K562 (cell line): ENCODE results near the gene STIM1. TPM values are rescaled to one million over a fixed set of nuclear protein-coding genes. Genes with fewer than 3 reads are reported as not detected.
A peak's percentile ranks its signal among the peaks of the same experiment; 100 is the strongest.

Experiments used
- HDAC1 ChIP-seq, 2 experiments: fragments of 450-650 bp; IDR thresholded peaks; 2 replicates each; pipeline ENCODE4 v1.6.1; 2016 to 2017; ENCODE audit warnings: inconsistent platforms in 1 of 2, mild to moderate bottlenecking in 1 of 2, moderate library complexity in 1 of 2
- HOXB6 ChIP-seq: fragments of 250-450 bp; sonication (Bioruptor Pico); IDR thresholded peaks from 2 replicates; pipeline ENCODE4 v1.5.1; 2022; ENCODE audit warnings: mild to moderate bottlenecking, borderline replicate concordance
- NBN ChIP-seq: fragments of 450-650 bp; IDR thresholded peaks from 2 replicates; pipeline ENCODE4 v1.6.1; 2016; ENCODE audit warnings: low read depth, mild to moderate bottlenecking
- PPARD ChIP-seq: fragments of 250-450 bp; sonication (Bioruptor Pico); IDR thresholded peaks from 2 replicates; pipeline ENCODE4 v1.8.0; 2022; ENCODE audit warnings: inconsistent platforms, mild to moderate bottlenecking, moderate library complexity
- REST ChIP-seq, 2 experiments: fragments of 450-650 bp; formaldehyde crosslinking in 1 of 2; IDR thresholded peaks; 2 replicates each; pipeline versions ENCODE4 v1.4.0 to v1.6.1; 2014 to 2020; ENCODE audit warnings: mild to moderate bottlenecking in 2 of 2, borderline replicate concordance in 1 of 2, low read depth in 1 of 2
- SRF ChIP-seq, 2 experiments: fragments of 250-450, 450-650 bp in 1 of 2; sonication (Bioruptor Pico) in 1 of 2; sonication (generic) in 1 of 2; formaldehyde crosslinking; IDR thresholded peaks; 2 replicates each; pipeline versions ENCODE4 v1.5.0 to v1.5.1; 2020 to 2022; ENCODE audit warnings: mild to moderate bottlenecking in 1 of 2, missing genetic modification reagents in 1 of 2
- TEAD4 ChIP-seq, 2 experiments: sonication (generic) in 1 of 2; formaldehyde crosslinking in 1 of 2; IDR thresholded peaks; 2 replicates each; pipeline versions ENCODE4 v1.6.1 to v1.8.0; 2012 to 2022; ENCODE audit warnings: borderline replicate concordance in 1 of 2, inconsistent platforms in 1 of 2, low read length in 1 of 2, mild to moderate bottlenecking in 1 of 2, missing genetic modification reagents in 1 of 2
- THRA ChIP-seq: fragments of 450-650 bp; IDR thresholded peaks from 2 replicates; pipeline ENCODE4 v1.6.1; 2017; ENCODE audit warnings: mild to moderate bottlenecking, moderate library complexity
- ZNF280A ChIP-seq: fragments of 450-650 bp; IDR thresholded peaks from 2 replicates; pipeline ENCODE4 v1.6.1; 2018; ENCODE audit warnings: mild to moderate bottlenecking, low read depth; ENCODE audit not compliant: partially characterized antibody
- polyA plus RNA-seq, 8 experiments: library from polyadenylated mRNA; depleted of rRNA in 4 of 8; stranded (reverse) in 5 of 8; unstranded in 3 of 8; fragments of >200 nt; fragmentation: Nextera tagmentation in 2 of 8; fragmentation: Illumina TruSeq in 1 of 8; extraction: Ambion mirVana in 2 of 8; extraction: Trizol in 1 of 8; gene quantifications; 2 replicates each; pipeline versions ENCODE4 v1.2.1 to v1.2.3, GENCODE V29; 2011 to 2014; ENCODE audit warnings: inconsistent platforms in 1 of 8, missing spikeins in 1 of 8
- total RNA-seq, 7 experiments: library from RNA; depleted of rRNA in 6 of 7; stranded (reverse); fragments of >200 nt in 6 of 7; fragmentation: Illumina TruSeq in 2 of 7; extraction: Trizol in 2 of 7; gene quantifications; 2 replicates each; pipeline versions ENCODE4 v1.2.1 to v1.2.3, GENCODE V29; 2011 to 2021; ENCODE audit warnings: low replicate concordance in 1 of 7
- TF ChIP-seq, protein P1 (sequence below): fragments of 450-650 bp; IDR thresholded peaks from 2 replicates; pipeline ENCODE4 v1.6.1; 2016; ENCODE audit warnings: antibody characterized with exemption
- TF ChIP-seq, protein P2 (sequence below): sonication (generic); formaldehyde crosslinking; IDR thresholded peaks from 2 replicates; pipeline ENCODE4 v1.8.0; 2022; ENCODE audit warnings: mild to moderate bottlenecking, missing genetic modification reagents

The STIM1 gene
- total and polyA plus RNA-seq, 9 of the 15 experiments (the other 6 are each of a cell fraction or from before 2014, with no cell fraction given), result 7.7 to 50.5 (median 22.5) TPM

- no peak for TF ChIP-seq REST (IDR thresholded peaks at IDR 0.05; ENCODE audit: borderline replicate concordance)
- no peak for TF ChIP-seq REST (CRISPR knock-in tag; IDR thresholded peaks at IDR 0.05; ENCODE audit: low read depth)
- TF ChIP-seq, protein P1, sequence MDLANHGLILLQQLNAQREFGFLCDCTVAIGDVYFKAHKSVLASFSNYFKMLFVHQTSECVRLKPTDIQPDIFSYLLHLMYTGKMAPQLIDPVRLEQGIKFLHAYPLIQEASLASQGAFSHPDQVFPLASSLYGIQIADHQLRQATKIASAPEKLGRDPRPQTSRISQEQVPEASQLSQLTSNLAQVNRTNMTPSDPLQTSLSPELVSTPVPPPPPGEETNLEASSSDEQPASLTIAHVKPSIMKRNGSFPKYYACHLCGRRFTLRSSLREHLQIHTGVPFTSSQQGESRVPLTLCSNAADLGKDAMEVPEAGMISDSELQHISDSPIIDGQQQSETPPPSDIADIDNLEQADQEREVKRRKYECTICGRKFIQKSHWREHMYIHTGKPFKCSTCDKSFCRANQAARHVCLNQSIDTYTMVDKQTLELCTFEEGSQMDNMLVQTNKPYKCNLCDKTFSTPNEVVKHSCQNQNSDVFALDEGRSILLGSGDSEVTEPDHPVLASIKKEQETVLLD, result no peak
- TF ChIP-seq, protein P2, sequence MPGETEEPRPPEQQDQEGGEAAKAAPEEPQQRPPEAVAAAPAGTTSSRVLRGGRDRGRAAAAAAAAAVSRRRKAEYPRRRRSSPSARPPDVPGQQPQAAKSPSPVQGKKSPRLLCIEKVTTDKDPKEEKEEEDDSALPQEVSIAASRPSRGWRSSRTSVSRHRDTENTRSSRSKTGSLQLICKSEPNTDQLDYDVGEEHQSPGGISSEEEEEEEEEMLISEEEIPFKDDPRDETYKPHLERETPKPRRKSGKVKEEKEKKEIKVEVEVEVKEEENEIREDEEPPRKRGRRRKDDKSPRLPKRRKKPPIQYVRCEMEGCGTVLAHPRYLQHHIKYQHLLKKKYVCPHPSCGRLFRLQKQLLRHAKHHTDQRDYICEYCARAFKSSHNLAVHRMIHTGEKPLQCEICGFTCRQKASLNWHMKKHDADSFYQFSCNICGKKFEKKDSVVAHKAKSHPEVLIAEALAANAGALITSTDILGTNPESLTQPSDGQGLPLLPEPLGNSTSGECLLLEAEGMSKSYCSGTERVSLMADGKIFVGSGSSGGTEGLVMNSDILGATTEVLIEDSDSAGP (CRISPR knock-in tag), result no peak
- TF ChIP-seq THRA, result no peak
- TF ChIP-seq ZNF280A, result no peak
- TF ChIP-seq HOXB6 (CRISPR knock-in tag), result no peak
- peak; percentile 39; the same call in 1 of the 2 replicates for TF ChIP-seq TEAD4 (IDR thresholded peaks at IDR 0.05; ENCODE audit: low read length)
- no peak for TF ChIP-seq TEAD4 (CRISPR knock-in tag; IDR thresholded peaks at IDR 0.05; ENCODE audit: borderline replicate concordance)
- no peak for TF ChIP-seq PPARD
- TF ChIP-seq NBN, result no peak
- TF ChIP-seq SRF (CRISPR knock-in tag; IDR thresholded peaks at IDR 0.05), result no peak
- no peak for TF ChIP-seq HDAC1 (IDR thresholded peaks at IDR 0.05)
These were observed 29.9 kb upstream of the STIM1 start (continued) for GRCh38 chr11:3825473-3826154.
